IPS-NIHi7 (cell line): ENCODE measurements around the gene BBX.
"Not testable (repeated sequence)": the region's sequence is repeated elsewhere in the genome, so short reads cannot be mapped to it uniquely, and the experiment has no call there.

Experiments used
- DNase-seq: peaks from one replicate; pipeline ENCODE4 v3.0.0; 2012; ENCODE audit warnings: mixed read lengths; ENCODE audit errors: extremely low spot score

BBX gene

DNA sequence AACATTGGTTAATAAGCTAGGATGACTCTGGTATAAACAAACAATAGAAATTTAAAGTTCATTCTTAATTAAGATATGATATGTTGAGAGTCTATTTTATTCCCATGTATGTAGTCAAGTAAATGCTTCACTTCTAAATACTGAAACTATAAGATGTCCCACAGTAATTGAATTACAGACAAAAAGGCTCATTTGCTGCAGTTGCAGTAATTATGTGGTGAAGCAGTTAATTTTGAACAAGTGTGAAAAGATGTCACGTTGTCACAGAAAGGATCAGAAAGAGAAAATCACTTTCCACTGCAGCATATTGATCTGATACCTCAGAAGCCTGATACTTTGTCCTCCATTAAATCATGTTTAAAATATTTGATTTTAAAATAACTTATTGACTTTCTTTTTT, 159.8 kb downstream of the BBX start:
- DNase-seq: no peak

GRCh38 chr3:107683447-107683846, 160.7 kb downstream of the BBX start:
- no peak for DNase-seq

DNA sequence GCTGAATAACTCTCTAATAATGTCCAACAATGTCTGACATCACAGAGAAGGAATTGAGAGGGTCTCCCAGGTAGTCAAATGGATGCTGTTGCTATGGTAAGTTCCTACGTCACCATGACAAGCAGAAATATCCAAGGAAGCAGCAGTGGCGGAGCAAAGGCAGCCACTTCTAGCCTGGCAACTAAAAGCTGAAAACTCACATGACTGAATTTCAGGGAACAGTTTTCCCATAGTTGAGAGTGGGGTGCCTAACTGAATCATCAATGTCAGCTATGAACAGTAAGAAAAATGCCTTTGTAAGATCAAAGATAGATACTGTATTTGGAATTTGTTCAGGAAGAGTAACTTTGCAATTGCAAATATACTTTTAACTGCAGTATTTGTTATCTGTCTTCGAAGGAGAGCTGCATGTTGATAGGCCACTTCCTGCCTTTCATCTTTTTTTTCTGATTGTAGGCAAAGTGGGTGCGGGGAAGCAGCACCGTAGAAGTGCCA, 161.7 kb downstream of the BBX start:
- peak; percentile 27 for DNase-seq

- no peak for DNase-seq
Measured at GRCh38 chr3:107685383-107685782, 162.6 kb downstream of the BBX start.

DNA sequence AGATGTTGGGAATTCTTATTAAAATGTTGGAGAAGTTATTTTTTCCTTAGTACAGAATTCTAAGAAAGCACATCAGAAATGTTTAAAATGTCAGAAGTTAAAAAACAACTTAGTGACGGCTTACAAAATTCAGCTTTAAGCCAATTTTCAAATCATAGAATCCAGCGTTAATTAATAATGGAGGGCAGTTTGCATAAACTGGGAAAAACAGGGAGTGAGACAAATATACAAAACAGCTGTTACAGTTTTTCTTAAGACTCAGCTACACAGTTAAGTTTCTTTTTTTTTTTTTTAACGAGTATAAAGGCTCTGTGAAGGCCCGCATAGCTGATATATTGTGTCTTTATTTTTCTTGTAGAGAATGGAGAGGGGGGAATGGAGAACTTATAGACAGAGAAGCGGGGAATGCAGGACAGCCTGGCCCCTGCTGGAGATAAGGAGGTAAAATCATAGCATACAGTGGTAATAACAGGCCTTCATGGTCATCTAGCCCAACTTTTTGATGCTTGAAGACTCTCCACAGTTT, 164.4 kb downstream of the BBX start:
- DNase-seq: no peak

- DNase-seq: no peak
Measured at GRCh38 chr3:107689355-107689754, 166.6 kb downstream of the BBX start.

- no peak for DNase-seq
Measured at GRCh38 chr3:107690522-107691138, 167.9 kb downstream of the BBX start.

DNA sequence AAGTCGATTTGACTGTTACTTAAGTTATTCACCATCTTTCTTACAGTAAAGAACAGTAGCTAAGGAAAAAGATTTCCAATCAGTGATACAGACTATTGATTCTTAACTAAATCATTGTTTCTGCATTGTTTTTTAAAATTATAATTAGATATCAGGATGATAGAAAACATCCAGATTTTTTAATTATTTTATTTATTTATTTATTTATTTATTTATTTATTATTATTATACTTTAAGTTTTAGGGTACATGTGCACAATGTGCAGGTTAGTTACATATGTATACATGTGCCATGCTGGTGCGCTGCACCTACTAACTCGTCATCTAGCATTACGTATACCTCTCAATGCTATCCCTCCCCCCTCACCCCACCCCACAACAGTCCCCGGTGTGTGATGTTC, 169.2 kb downstream of the BBX start:
- DNase-seq: not testable (repeated sequence)

- not testable (repeated sequence) for DNase-seq
Measured at GRCh38 chr3:107697348-107697747, 174.6 kb downstream of the BBX start.

- DNase-seq: not testable (repeated sequence)
Measured at GRCh38 chr3:107697855-107698254, 175.1 kb downstream of the BBX start.

DNA sequence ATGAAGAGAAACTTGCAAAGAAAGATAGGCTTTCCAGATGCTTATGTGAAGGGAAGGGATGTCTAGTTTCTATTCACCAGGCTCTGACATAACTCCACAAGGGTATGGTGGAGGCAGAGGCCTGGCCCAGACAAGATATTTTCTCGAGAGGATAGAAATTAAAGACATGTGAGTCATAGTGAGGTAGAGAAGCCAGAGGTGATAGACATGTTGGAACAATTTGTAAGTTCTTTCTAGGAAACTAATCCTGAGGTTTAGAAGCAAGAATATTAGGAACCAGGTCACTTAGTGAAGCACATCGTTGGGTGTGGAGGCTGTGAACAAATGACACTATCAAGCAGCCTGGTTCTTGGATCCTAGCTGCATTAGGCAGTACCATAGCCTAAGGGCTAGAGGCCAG, 176.9 kb downstream of the BBX start:
- DNase-seq: no peak

DNA sequence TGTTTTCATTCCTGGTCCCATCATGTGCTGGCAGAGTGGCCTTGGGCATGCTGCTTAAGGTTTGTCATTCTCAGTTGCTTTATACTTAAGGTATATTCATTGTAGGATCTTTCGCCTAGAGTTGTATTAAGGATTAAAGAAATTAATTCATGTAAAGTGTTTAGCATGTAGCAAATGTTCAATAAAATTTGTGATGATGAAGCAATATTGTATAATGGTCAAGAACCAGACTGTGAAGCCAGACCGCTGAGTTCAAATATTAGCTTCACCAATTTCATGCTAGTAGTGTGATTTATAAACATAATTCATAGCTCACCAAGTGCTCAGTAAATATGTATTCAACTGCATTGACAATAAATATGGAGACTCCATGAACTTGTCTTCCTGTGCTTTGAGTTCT, 178.5 kb downstream of the BBX start:
- no peak for DNase-seq

GRCh38 chr3:107704477-107704876, 181.7 kb downstream of the BBX start:
- DNase-seq: no peak

DNA sequence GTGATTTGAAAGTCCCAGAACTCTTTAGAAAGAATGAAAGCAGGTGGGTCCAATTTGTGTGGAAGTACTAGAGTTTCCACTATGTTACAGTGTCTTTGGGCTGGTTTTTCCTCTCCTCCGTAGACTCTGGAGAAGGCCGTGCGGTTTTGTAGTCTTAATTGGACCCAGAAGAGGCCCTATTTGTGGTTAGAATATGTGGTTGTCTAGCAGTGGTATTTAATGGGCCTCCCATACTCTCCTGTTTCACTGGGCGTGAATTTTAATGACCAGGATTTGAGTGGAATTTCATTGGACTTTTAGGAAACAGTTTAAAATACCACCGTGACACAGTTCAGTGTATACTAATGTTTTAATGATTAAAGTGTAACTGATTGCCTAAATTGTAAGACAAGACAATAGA, 182.3 kb downstream of the BBX start:
- no peak for DNase-seq

DNA sequence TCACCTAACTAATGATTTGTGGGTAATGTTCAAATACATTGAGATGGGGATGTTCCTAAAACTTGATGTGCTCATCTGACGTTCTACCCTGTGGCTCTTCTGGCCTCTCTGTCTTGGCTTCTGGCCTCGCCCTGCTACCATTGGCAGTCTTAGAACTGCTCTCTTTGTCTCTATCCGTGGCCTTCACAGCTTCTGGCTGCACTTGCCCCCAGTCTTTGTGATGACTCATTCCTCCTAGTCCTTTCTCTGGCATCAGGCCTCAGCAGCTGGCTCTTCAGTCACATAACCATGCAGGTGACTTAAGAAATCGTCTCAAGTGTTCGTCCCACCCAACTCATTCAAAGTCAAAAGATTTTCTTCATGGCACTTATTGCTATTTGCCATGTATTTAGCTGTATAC, 188.1 kb downstream of the BBX start:
- peak; percentile 35 for DNase-seq

- no peak for DNase-seq
Measured at GRCh38 chr3:107716734-107717133, 194.0 kb downstream of the BBX start.

GRCh38 chr3:107718547-107718946, 195.8 kb downstream of the BBX start:
- DNase-seq: no peak

- DNase-seq: no peak
Measured at GRCh38 chr3:107727102-107727501, 204.3 kb downstream of the BBX start.

DNA sequence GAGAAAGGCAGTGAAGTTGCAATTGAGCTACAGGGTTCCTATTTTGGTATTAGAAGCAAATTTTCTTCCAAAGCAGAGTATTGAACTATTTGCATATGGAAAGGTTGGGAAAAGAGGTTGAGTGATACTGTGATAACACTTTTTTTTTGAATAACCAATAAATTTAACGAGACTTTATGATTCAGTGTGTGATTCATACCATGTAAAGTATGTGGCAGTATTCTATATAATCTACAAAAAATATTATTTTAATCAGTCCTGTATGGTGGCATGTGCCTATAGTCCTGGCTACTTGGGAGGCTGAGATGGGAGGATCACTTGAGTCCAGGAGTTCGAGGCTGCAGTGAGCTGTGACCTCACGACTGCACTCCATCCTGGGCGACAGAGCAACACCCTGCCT, 206.9 kb downstream of the BBX start:
- no peak for DNase-seq

- no peak for DNase-seq
Measured at GRCh38 chr3:107734317-107734716, 211.6 kb downstream of the BBX start.

- no peak for DNase-seq
Measured at GRCh38 chr3:107737914-107738313, 215.2 kb downstream of the BBX start.

- DNase-seq: no peak
Measured at GRCh38 chr3:107738486-107739183, 215.9 kb downstream of the BBX start.

GRCh38 chr3:107739227-107739626, 216.5 kb downstream of the BBX start:
- no peak for DNase-seq
